Neuronal stem cell (in vitro differentiated cells): ENCODE measurements around the gene DOCK3.
"Not testable (repeated sequence)": the region's sequence is repeated elsewhere in the genome, so short reads cannot be mapped to it uniquely, and the experiment has no call there.

Source experiments
- DNase-seq: peaks from one replicate; pipeline ENCODE4 v3.0.0-alpha.2; 2013; ENCODE audit warnings: low spot score
- H2AFZ ChIP-seq: one replicate; pipeline ENCODE4 v1.6.1; 2013; ENCODE audit warnings: mild to moderate bottlenecking, low read length, inconsistent platforms
- H2AK5ac ChIP-seq: 2 replicates; pipeline ENCODE4 v1.6.1; 2013; ENCODE audit warnings: low read depth, mild to moderate bottlenecking, inconsistent platforms, low read length, moderate library complexity, mixed read lengths
- H2BK120ac ChIP-seq: 2 replicates; pipeline ENCODE4 v1.6.1; 2013; ENCODE audit warnings: low read depth, mild to moderate bottlenecking, inconsistent platforms, low read length, moderate library complexity, mixed read lengths
- H2BK12ac ChIP-seq: one replicate; pipeline ENCODE4 v1.6.1; 2013; ENCODE audit warnings: low read length, inconsistent platforms
- H2BK15ac ChIP-seq: 2 replicates; pipeline ENCODE4 v1.6.1; 2013; ENCODE audit warnings: mild to moderate bottlenecking, low read length, inconsistent platforms, mixed read lengths
- H2BK5ac ChIP-seq: one replicate; pipeline ENCODE4 v1.6.1; 2013; ENCODE audit warnings: inconsistent platforms, mild to moderate bottlenecking, low read length, moderate library complexity
- H3K14ac ChIP-seq: one replicate; pipeline ENCODE4 v1.6.1; 2013; ENCODE audit warnings: low read length, inconsistent platforms
- H3K18ac ChIP-seq: 2 replicates; pipeline ENCODE4 v1.6.1; 2013; ENCODE audit warnings: low read length, inconsistent platforms
- H3K23ac ChIP-seq: 2 replicates; pipeline ENCODE4 v1.6.1; 2013; ENCODE audit warnings: low read depth, mild to moderate bottlenecking, mixed read lengths, low read length, inconsistent platforms; ENCODE audit not compliant: poor library complexity
- H3K27ac ChIP-seq: replicated peaks from 3 replicates; pipeline ENCODE4 v1.5.1; 2013; ENCODE audit warnings: low read length, inconsistent platforms
- H3K27me3 ChIP-seq, 3 experiments: 2 replicates each; pipeline ENCODE4 v1.6.1; 2013; ENCODE audit warnings: low read length in 3 of 3, mild to moderate bottlenecking in 2 of 3, inconsistent platforms in 1 of 3, low read depth in 1 of 3, mixed read lengths in 1 of 3, moderate library complexity in 1 of 3; ENCODE audit not compliant: control insufficient read depth in 3 of 3, insufficient read depth in 3 of 3
- H3K36me3 ChIP-seq, 2 donors: replicated peaks in 1 of 2; 2 replicates each; pipeline ENCODE4 v1.6.1; 2013; ENCODE audit warnings: low read length in 2 of 2; ENCODE audit not compliant: control insufficient read depth in 2 of 2, insufficient read depth in 2 of 2
- H3K4ac ChIP-seq: 2 replicates; pipeline ENCODE4 v1.6.1; 2013; ENCODE audit warnings: inconsistent platforms, mild to moderate bottlenecking, low read length, moderate library complexity
- H3K4me1 ChIP-seq, 2 donors: 1 replicate in 1 of 2; 2 replicates in 1 of 2; pipeline ENCODE4 v1.6.1; 2013; ENCODE audit warnings: low read length in 2 of 2, low read depth in 1 of 2; ENCODE audit not compliant: control insufficient read depth in 2 of 2, insufficient read depth in 1 of 2
- H3K4me2 ChIP-seq: one replicate; pipeline ENCODE4 v1.6.1; 2013; ENCODE audit warnings: mild to moderate bottlenecking, low read length, inconsistent platforms; ENCODE audit not compliant: insufficient read depth, poor library complexity, severe bottlenecking
- H3K4me3 ChIP-seq, 2 donors: 2 replicates each; pipeline ENCODE4 v1.5.1; 2013; ENCODE audit warnings: low read length in 2 of 2, mild to moderate bottlenecking in 2 of 2, inconsistent platforms in 1 of 2, moderate library complexity in 1 of 2
- H3K79me1 ChIP-seq: one replicate; pipeline ENCODE4 v1.6.1; 2013; ENCODE audit warnings: low read depth, mild to moderate bottlenecking, inconsistent platforms, low read length, moderate library complexity
- H3K9ac ChIP-seq: one replicate; pipeline ENCODE4 v1.6.1; 2013; ENCODE audit warnings: mild to moderate bottlenecking, low read depth, low read length, inconsistent platforms; ENCODE audit not compliant: poor library complexity
- H3K9me3 ChIP-seq, 2 donors: replicated peaks in 1 of 2; 2 replicates each; pipeline versions ENCODE3 to v1.6.1; 2013; ENCODE audit warnings: low read length in 2 of 2, mild to moderate bottlenecking in 2 of 2, inconsistent platforms in 1 of 2, low read depth in 1 of 2, mixed read lengths in 1 of 2, moderate library complexity in 1 of 2; ENCODE audit not compliant: control insufficient read depth in 2 of 2, insufficient read depth in 1 of 2
- H4K8ac ChIP-seq: one replicate; pipeline ENCODE4 v1.6.1; 2013; ENCODE audit warnings: low read depth, mild to moderate bottlenecking, inconsistent platforms, low read length, moderate library complexity
- H4K91ac ChIP-seq: one replicate; pipeline ENCODE4 v1.6.1; 2013; ENCODE audit warnings: low read length, low read depth, mild to moderate bottlenecking, inconsistent platforms; ENCODE audit not compliant: poor library complexity
- WGBS, 2 donors: extraction: QIAGEN DNeasy Blood & Tissue Kit; methylation state at CpG; one replicate each; pipeline ENCODE4 v1.1.7; 2013; ENCODE audit warnings: missing lambda C conversion rate in 2 of 2, mixed read lengths in 1 of 2; ENCODE audit not compliant: insufficient read length in 2 of 2, insufficient replicate concordance in 1 of 2; ENCODE audit errors: extremely low coverage in 2 of 2; 5-methylcytosine and 5-hydroxymethylcytosine counted together

DOCK3 gene

DNA sequence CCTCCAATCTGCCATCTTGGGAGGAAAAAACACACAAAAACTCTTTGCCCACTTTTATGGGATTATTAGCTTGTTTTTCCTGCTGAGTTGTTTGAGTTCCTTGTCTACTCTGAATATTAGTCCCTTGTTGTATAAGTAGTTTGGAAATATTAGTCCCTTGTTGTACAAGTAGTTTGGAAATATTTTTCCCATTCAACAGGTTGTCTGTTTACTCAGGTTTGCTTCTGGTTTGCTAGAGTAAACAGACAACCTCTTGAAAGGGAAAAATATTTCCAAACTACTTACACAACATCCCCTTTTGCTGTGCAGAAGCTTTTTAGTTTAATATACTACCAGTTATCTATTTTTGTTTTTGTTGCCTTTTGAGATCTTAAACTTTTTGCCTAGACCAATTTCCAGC, 517.0 kb downstream of the DOCK3 start:
- H2AK5ac ChIP-seq = no peak overlapping the region
- H4K91ac ChIP-seq = no peak overlapping the region
- H3K9me3 ChIP-seq = no peaks in the 10 kb centered on the region
- no peak for DNase-seq
- no peak overlapping the region for H3K4me2 ChIP-seq
- no peaks in the 10 kb centered on the region for H3K27me3 ChIP-seq
- H3K9ac ChIP-seq = no peak overlapping the region
- no peak overlapping the region for H2BK5ac ChIP-seq
- H3K79me1 ChIP-seq = no peaks in the 10 kb centered on the region
- no peaks in the 10 kb centered on the region for H3K36me3 ChIP-seq
- no peak overlapping the region for H3K18ac ChIP-seq
- no peak overlapping the region for H2BK15ac ChIP-seq
- no peak overlapping the region for H2AFZ ChIP-seq
- H3K4me1 ChIP-seq = no peaks in the 10 kb centered on the region
- no peak overlapping the region for H2BK12ac ChIP-seq
- no peak overlapping the region for H3K23ac ChIP-seq
- no peak overlapping the region for H4K8ac ChIP-seq
- no peak overlapping the region for H3K4me3 ChIP-seq
- H3K4ac ChIP-seq = no peak overlapping the region
- H2BK120ac ChIP-seq = no peak overlapping the region
- no peak overlapping the region for H3K14ac ChIP-seq
- H3K27ac ChIP-seq = no peak overlapping the region

DNA sequence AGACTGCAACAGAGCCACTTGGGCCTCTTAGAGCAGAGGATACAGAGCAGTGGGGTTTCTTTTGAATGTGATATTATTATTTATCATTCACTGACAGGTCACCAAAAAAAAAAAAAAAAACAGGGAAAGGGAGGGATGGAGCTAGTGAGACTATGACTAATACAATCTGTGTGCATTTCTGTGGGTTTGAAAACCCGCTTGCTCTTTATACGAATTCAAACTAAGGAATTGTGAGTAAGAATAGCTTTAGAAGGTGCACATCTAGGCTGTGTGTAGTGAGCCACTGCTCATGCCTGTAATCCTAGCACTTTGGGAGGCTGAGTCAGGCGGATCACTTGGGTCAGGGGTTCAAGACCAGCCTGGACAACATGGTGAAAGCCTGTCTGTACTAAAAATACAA, 523.8 kb downstream of the DOCK3 start:
- Histone ChIP-seq H2AK5ac (no peak overlapping the region), H3K79me1 (peaks cover 3% of the 10 kb centered on the region), H3K9ac (no peak overlapping the region), H3K4me3 (no peak overlapping the region), H2AFZ (no peak overlapping the region), H3K4me2 (no peak overlapping the region), H4K8ac (no peak overlapping the region), H4K91ac (no peak overlapping the region), H2BK15ac (no peak overlapping the region), H3K9me3 (peaks cover 0 to 12% of the 10 kb centered on the region in 2 donors), H3K36me3 (peaks cover 0 to 2% of the 10 kb centered on the region in 2 donors), H3K27me3 (no peaks in the 10 kb centered on the region), H2BK12ac (no peak overlapping the region), H3K18ac (no peak overlapping the region), H3K14ac (no peak overlapping the region), H2BK5ac (no peak overlapping the region), H3K4ac (no peak overlapping the region), H3K27ac (no peak overlapping the region), H2BK120ac (no peak overlapping the region), H3K4me1 (no peaks in the 10 kb centered on the region), H3K23ac (no peak overlapping the region)
- WGBS, 2 donors = no CpG with 5 or more reads among the region's 3 CpGs
- no peak for DNase-seq

DNA sequence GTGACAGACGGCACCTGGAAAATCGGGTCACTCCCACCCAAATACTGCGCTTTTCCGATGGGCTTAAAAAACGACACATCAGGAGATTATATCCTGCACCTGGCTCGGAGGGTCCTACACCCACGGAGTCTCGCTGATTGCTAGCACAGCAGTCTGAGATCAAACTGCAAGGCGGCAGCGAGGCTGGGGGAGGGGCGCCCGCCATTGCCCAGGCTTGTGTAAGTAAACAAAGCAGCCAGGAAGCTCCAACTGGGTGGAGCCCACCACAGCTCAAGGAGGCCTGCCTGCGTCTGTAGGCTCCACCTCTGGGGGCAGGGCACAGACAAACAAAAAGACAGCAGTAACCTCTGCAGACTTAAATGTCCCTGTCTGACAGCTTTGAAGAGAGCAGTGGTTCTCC, 524.6 kb downstream of the DOCK3 start:
- H2BK120ac ChIP-seq, H3K9ac ChIP-seq, H3K4ac ChIP-seq, H3K36me3 ChIP-seq, H3K14ac ChIP-seq, H2AFZ ChIP-seq, H2BK5ac ChIP-seq, H2BK12ac ChIP-seq, H3K4me2 ChIP-seq, H2AK5ac ChIP-seq, H4K8ac ChIP-seq, DNase-seq, H3K27ac ChIP-seq, H3K18ac ChIP-seq, H2BK15ac ChIP-seq, H3K4me3 ChIP-seq, H3K79me1 ChIP-seq, H4K91ac ChIP-seq, H3K27me3 ChIP-seq, H3K4me1 ChIP-seq, H3K23ac ChIP-seq: not testable (repeated sequence)
- WGBS, 2 donors = no CpG with 5 or more reads among the region's 13 CpGs
- peaks cover 0 to 12% of the 10 kb centered on the region in 2 donors for H3K9me3 ChIP-seq

DNA sequence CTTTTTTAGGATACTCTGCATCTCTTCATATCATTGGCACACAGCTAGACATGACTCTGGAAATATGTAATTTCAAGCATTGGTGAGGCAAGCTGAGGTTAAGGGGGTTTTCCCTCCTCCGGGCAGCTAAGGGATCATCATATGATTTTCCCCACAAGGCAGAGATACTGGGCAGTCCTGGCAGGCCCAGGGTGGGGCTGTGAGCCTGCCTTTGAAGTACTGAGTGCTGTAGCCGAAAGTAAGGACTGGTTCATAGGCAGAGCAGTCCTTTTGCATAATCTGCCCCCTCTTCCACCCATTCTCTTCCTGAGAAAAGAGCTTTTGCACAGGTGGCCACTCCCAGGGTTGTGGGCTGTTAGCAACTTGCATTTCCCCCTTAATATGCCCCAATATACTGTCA, 541.6 kb downstream of the DOCK3 start:
- Histone ChIP-seq H3K36me3 (peaks cover 0 to 3% of the 10 kb centered on the region in 2 donors), H3K14ac (no peak overlapping the region), H3K79me1 (no peaks in the 10 kb centered on the region), H4K91ac (no peak overlapping the region), H3K27ac (no peak overlapping the region), H3K4me3 (no peak overlapping the region), H2BK120ac (no peak overlapping the region), H2AK5ac (no peak overlapping the region), H3K4me2 (no peak overlapping the region), H3K9me3 (no peaks in the 10 kb centered on the region), H2BK5ac (no peak overlapping the region), H4K8ac (no peak overlapping the region), H3K9ac (no peak overlapping the region), H2AFZ (no peak overlapping the region), H3K27me3 (no peaks in the 10 kb centered on the region), H3K4me1 (no peaks in the 10 kb centered on the region), H3K4ac (no peak overlapping the region), H2BK12ac (no peak overlapping the region), H3K18ac (no peak overlapping the region), H2BK15ac (no peak overlapping the region), H3K23ac (no peak overlapping the region)
- DNase-seq = no peak
- no CpG with 5 or more reads among the region's 2 CpGs for WGBS, 2 donors
